Heart left ventricle (tissue), 16 donors: ENCODE results near the gene INPP5D. TPM values are rescaled to one million over a fixed set of nuclear protein-coding genes. Genes with fewer than 3 reads are reported as not detected.
"Not testable (repeated sequence)": the region's sequence is repeated elsewhere in the genome, so short reads cannot be mapped to it uniquely, and the experiment has no call there.

ENCODE experiments used
- ATAC-seq, 4 donors: fragments of 200-7000 bp; cut with Tn5 transposase; one replicate each; pipeline ENCODE4 v1.9.1; 2020 to 2022; ENCODE audit warnings: moderate library complexity in 4 of 4, mild to moderate bottlenecking in 3 of 4, moderate number of reproducible peaks in 1 of 4
- DNase-seq, 5 donors: peaks; one replicate each; pipeline ENCODE4 v3.0.0-alpha.2; 2020
- H3K27ac ChIP-seq, 12 donors: fragments of 200-600 bp; sonication (generic) in 4 of 12; one replicate each; pipeline versions ENCODE4 v1.5.0 to v1.8.0; 2016 to 2022; ENCODE audit warnings: mild to moderate bottlenecking in 2 of 12
- H3K27me3 ChIP-seq, 9 donors: fragments of 200-600 bp; sonication (generic) in 2 of 9; one replicate each; pipeline versions ENCODE4 v1.5.1 to v1.8.0; 2016 to 2022; ENCODE audit warnings: mild to moderate bottlenecking in 3 of 9
- H3K36me3 ChIP-seq, 9 donors: fragments of 200-600 bp; sonication (generic) in 2 of 9; one replicate each; pipeline versions ENCODE4 v1.5.0 to v1.8.0; 2018 to 2022; ENCODE audit warnings: mild to moderate bottlenecking in 2 of 9
- H3K4me1 ChIP-seq, 12 donors: fragments of 200-600 bp; sonication (generic) in 4 of 12; one replicate each; pipeline versions ENCODE4 v1.5.0 to v1.8.0; 2016 to 2022; ENCODE audit warnings: mild to moderate bottlenecking in 3 of 12
- H3K4me3 ChIP-seq, 12 donors: fragments of 200-600 bp; sonication (generic) in 4 of 12; one replicate each; pipeline versions ENCODE4 v1.5.0 to v1.8.0; 2017 to 2022; ENCODE audit warnings: mild to moderate bottlenecking in 9 of 12, moderate library complexity in 4 of 12
- H3K9me3 ChIP-seq, 12 donors: fragments of 200-600 bp; sonication (generic) in 4 of 12; one replicate each; pipeline versions ENCODE4 v1.5.0 to v1.8.0; 2016 to 2022; ENCODE audit warnings: mild to moderate bottlenecking in 1 of 12
- POLR2A ChIP-seq, 2 donors: fragments of 450-650 bp; IDR thresholded peaks; one replicate each; pipeline ENCODE4 v1.6.1; 2017; ENCODE audit warnings: antibody characterized with exemption in 2 of 2, mild to moderate bottlenecking in 2 of 2, moderate library complexity in 2 of 2
- WGBS, 4 donors: extraction: QIAGEN DNeasy Blood & Tissue Kit in 2 of 4; methylation state at CpG; one replicate each; pipeline versions ENCODE4 v1.1.5 to v1.1.7; 2013 to 2018; 5-methylcytosine and 5-hydroxymethylcytosine counted together
- intact Hi-C, 10 donors: fragments of 100-400 bp; cut with DNase I; formaldehyde crosslinking; loops; one replicate each; pipeline versions ENCODE4 v1.11.1 to v1.14.2; 2022
- polyA plus RNA-seq, 2 donors: library from polyadenylated mRNA; stranded (reverse); fragments of 200-250 nt; gene quantifications; one replicate each; pipeline ENCODE4 v1.2.3, GENCODE V29; 2013
- total RNA-seq, 9 donors: library from RNA; depleted of rRNA in 2 of 9; stranded (reverse); fragments of >200 nt in 2 of 9; fragmentation: NEBNext Ultra II Directional in 3 of 9; extraction: Animal tissue kit (Norgen Biotek cat#: 25700) in 3 of 9; gene quantifications; one replicate each; pipeline versions ENCODE4 v1.1.0 to v1.2.4, GENCODE V29; 2016 to 2023
- TF ChIP-seq, protein P1 (sequence below), 12 donors: fragments of 200-600 bp; sonication (generic) in 4 of 12; IDR thresholded peaks; one replicate each; pipeline versions ENCODE4 v1.5.0 to v1.8.0; 2018 to 2022; ENCODE audit warnings: antibody characterized with exemption in 12 of 12, mild to moderate bottlenecking in 5 of 12
- donor health status: ischemic (EF 13 %, LVEDD 7.1; RV severe dilation, severe dysfunction).
- donor health status: healthy with polysubstance abuse.
- donor health status: DM: no; HTN: yes; CAD: no.
- donor health status: DM: no; HTN: no; CAD: no.
- donor health status: ischemic (EF 25% LVEDD 6.9; RV normal size, moderate dysfunction).
- donor health status: ischemic (EF 25% LVEDD 5.7; RV mildly dilated, moderate dysfunction).
- donor health status: healthy.
- donor health status: DM: yes; HTN: yes; CAD: no.
- donor health status: ischemic (EF 35%, LVEDD 5.7; RV mildly dilated, moderate dysfunction).
- donor health status: nonischemic (EF 11% LVEDD 7.7; RV severe dilation, severe dysfunction).
- donor health status: DM: yes; HTN: yes; CAD: no.
- donor health status: PGD.
- donor health status: ischemic (EF 29% LVEDD 5.4; RV normal size, mild dysfunction).
- donor health status: nonischemic (EF 23%, LVEDD 6.1; RV moderate dilation, normal function).

The INPP5D gene
- total and polyA plus RNA-seq, 11 donors, result 2.8 to 29.1 (median 4.9) TPM

DNA sequence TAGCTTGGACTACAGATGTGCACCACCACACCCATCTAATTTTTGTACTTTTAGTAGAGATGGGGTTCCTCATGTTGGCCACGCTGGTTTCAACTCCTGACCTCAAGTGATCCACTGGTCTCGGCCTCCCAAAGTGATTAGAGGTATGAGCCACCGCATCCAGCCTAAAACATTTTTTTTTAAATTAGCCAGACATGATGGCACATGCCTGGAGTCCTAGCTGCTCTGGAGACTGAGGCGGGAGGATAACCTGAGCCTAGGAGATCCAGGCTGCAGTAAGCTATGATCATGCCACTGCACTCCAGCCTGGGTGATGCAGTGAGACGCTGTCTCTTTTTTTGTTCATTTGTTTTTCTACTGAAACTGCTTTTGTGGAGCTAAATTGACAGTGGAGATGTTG is 126.7 kb downstream of the INPP5D start:
- WGBS, 4 donors, result 93 to 97% (median 94%) methylated on average over 5 of the region's 5 CpGs
- no peaks in the 10 kb centered on the region for H3K27me3 ChIP-seq
- DNase-seq (no peak), ATAC-seq (no peak)
- H3K4me1 ChIP-seq, result peaks cover 0 to 18% (median 0%) of the 10 kb centered on the region in 12 donors
- H3K9me3 ChIP-seq, result no peaks in the 10 kb centered on the region
- peaks cover 0 to 97% (median 9%) of the 10 kb centered on the region in 9 donors for H3K36me3 ChIP-seq
- H3K4me3 ChIP-seq, result no peak overlapping the region
- intact Hi-C loops, result no loop called here
- H3K27ac ChIP-seq, result no peak overlapping the region
- TF ChIP-seq POLR2A (IDR thresholded peaks at IDR 0.05), result no peak
- TF ChIP-seq, protein P1, sequence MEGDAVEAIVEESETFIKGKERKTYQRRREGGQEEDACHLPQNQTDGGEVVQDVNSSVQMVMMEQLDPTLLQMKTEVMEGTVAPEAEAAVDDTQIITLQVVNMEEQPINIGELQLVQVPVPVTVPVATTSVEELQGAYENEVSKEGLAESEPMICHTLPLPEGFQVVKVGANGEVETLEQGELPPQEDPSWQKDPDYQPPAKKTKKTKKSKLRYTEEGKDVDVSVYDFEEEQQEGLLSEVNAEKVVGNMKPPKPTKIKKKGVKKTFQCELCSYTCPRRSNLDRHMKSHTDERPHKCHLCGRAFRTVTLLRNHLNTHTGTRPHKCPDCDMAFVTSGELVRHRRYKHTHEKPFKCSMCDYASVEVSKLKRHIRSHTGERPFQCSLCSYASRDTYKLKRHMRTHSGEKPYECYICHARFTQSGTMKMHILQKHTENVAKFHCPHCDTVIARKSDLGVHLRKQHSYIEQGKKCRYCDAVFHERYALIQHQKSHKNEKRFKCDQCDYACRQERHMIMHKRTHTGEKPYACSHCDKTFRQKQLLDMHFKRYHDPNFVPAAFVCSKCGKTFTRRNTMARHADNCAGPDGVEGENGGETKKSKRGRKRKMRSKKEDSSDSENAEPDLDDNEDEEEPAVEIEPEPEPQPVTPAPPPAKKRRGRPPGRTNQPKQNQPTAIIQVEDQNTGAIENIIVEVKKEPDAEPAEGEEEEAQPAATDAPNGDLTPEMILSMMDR (IDR thresholded peaks at IDR 0.05), result no peak

DNA sequence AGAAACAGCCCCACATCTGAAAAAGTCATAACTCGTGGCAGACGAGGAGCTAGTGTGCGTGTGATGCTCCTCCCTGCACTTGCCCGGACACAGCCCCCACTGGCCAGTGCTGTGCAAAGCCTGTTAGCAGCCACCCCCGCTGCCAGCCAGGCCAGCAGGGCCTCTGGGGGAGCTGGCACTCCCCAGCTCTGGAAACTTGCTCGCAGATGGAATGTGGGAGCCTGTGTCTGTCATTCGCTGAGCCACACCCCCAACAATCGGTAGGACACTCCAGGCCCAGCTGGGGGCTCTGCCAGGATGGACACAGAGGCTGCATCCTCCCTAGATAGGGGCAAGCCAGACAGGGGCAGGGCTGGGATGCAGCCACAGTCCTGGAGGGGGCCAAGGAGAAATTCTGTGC is 128.9 kb downstream of the INPP5D start:
- intact Hi-C loops, result no loop called here
- no peaks in the 10 kb centered on the region for H3K9me3 ChIP-seq
- DNase-seq, result no peak
- 82 to 92% (median 85%) methylated on average over 5 to 8 of the region's 8 CpGs for WGBS, 4 donors
- no peak for ATAC-seq
- no peaks in the 10 kb centered on the region for H3K27me3 ChIP-seq
- H3K27ac ChIP-seq, result no peak overlapping the region
- TF ChIP-seq, protein P1 (IDR thresholded peaks at IDR 0.05), result no peak
- no peak for TF ChIP-seq POLR2A (IDR thresholded peaks at IDR 0.05)
- peaks cover 0 to 96% (median 9%) of the 10 kb centered on the region in 9 donors for H3K36me3 ChIP-seq
- peaks cover 0 to 18% (median 0%) of the 10 kb centered on the region in 12 donors for H3K4me1 ChIP-seq
- no peak overlapping the region for H3K4me3 ChIP-seq

DNA sequence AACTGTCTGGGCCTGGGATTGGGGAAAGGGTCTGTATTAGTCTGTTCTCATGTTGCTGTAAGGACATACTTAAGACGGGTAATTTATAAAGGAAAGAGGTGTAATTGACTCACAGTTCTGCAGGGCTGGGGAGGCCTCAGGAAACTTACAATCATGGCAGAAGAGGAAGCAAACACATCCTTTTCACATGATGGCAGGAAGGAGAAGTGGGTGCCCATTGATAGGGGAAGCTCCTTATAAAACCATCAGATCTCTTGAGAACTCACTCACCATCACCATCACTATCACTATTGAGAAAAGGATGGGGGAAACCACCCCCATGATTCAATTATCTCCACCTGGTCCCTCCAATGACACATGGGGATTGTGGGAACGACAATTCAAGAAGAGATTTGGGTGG is 130.9 kb downstream of the INPP5D start:
- H3K36me3 ChIP-seq, result peaks cover 0 to 98% (median 3%) of the 10 kb centered on the region in 9 donors
- intact Hi-C loops, DNase-seq, H3K4me3 ChIP-seq, H3K27me3 ChIP-seq, H3K4me1 ChIP-seq, ATAC-seq, H3K9me3 ChIP-seq: not testable (repeated sequence)
- peak overlapping the region in 1 of 12 donors; percentile 38 for H3K27ac ChIP-seq
- WGBS, 4 donors, result 84 to 91% (median 90%) methylated on average over 2 of the region's 2 CpGs

DNA sequence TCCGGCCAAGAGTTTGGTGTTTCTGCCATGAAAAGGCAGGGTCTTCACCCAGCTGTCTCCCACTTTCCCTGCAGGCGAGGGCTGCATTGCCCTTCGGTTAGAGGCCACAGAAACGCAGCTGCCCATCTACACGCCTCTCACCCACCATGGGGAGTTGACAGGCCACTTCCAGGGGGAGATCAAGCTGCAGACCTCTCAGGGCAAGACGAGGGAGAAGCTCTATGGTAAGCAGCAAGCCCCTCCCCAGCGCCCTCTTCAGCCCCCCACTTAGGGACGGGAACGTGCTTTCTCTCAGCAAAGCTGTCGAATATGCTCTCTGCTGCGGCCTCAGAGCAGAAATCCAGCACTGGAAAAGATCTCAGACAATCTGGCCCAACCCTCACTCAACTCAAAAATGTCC is 133.6 kb downstream of the INPP5D start:
- ATAC-seq, result no peak
- 60 to 72% (median 66%) methylated on average over 11 of the region's 11 CpGs for WGBS, 4 donors
- intact Hi-C loops, result no loop called here

More for the DNA sequence above, 133.6 kb downstream of the INPP5D start:
- no peak for DNase-seq
- no peak overlapping the region for H3K27ac ChIP-seq
- H3K4me1 ChIP-seq, result peaks cover 0 to 6% (median 0%) of the 10 kb centered on the region in 12 donors
- H3K9me3 ChIP-seq, result no peaks in the 10 kb centered on the region
- TF ChIP-seq, protein P1 (IDR thresholded peaks at IDR 0.05), result no peak
- no peak for TF ChIP-seq POLR2A (IDR thresholded peaks at IDR 0.05)
- H3K4me3 ChIP-seq, result no peak overlapping the region
- peaks cover 0 to 96% (median 11%) of the 10 kb centered on the region in 9 donors for H3K36me3 ChIP-seq
- H3K27me3 ChIP-seq, result no peaks in the 10 kb centered on the region
